ENCODE data around the gene ANKRD11. TPM values are rescaled to one million over a fixed set of nuclear protein-coding genes. Genes with fewer than 3 reads are reported as not detected.
A peak's percentile ranks its signal among the peaks of the same experiment; 100 is the strongest.
"Not testable (repeated sequence)": the region's sequence is repeated elsewhere in the genome, so short reads cannot be mapped to it uniquely, and the experiment has no call there.

The ANKRD11 gene
- total RNA-seq, 1 experiment from 2014 or later, result 242 TPM

DNA sequence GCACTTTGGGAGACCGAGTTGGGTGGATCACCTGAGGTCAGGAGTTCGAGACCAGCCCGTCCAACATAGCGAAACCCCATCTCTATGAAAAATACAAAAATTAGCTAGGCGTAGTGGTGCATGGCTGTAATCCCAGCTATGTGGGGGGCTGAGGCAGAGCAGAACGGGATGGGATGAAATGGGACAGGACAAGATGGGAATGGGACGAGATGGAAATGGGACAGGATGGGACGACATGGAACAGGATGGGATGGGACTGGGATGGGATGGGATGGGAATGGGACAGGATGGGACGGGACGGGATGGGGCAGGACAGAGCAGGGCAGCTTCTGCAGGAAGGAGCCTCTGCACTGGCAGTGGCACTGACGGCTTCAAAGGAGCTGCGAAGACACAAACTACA is 106.1 kb downstream of the ANKRD11 start:
- CTCF ChIA-PET, result interaction anchor here (1.1 to 2.5 kb wide), 3 partner anchors 11 to 125 kb away, joined by 3 to 9 read pairs (median 3); no protein-coding TSS in a partner anchor
- H3K27me3 Mint-ChIP-seq (ENCODE audit: unreplicated experiment), result no peaks in the 10 kb centered on the region
- intact Hi-C loops (cut with micrococcal nuclease; ENCODE audit: unreplicated experiment), result no loop called here
- H3K36me3 Mint-ChIP-seq (ENCODE audit: insufficient read depth, unreplicated experiment), result peaks cover 73% of the 10 kb centered on the region
- peak overlapping the region; percentile 22 for H3K27ac Mint-ChIP-seq (ENCODE audit: unreplicated experiment)
- no peaks in the 10 kb centered on the region for H3K9me3 Mint-ChIP-seq (ENCODE audit: low read depth, unreplicated experiment)
- no peak for DNase-seq
- TF ChIP-seq, protein P1, sequence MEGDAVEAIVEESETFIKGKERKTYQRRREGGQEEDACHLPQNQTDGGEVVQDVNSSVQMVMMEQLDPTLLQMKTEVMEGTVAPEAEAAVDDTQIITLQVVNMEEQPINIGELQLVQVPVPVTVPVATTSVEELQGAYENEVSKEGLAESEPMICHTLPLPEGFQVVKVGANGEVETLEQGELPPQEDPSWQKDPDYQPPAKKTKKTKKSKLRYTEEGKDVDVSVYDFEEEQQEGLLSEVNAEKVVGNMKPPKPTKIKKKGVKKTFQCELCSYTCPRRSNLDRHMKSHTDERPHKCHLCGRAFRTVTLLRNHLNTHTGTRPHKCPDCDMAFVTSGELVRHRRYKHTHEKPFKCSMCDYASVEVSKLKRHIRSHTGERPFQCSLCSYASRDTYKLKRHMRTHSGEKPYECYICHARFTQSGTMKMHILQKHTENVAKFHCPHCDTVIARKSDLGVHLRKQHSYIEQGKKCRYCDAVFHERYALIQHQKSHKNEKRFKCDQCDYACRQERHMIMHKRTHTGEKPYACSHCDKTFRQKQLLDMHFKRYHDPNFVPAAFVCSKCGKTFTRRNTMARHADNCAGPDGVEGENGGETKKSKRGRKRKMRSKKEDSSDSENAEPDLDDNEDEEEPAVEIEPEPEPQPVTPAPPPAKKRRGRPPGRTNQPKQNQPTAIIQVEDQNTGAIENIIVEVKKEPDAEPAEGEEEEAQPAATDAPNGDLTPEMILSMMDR (IDR thresholded peaks at IDR 0.05; ENCODE audit: unreplicated experiment), result no peak
- H3K4me3 Mint-ChIP-seq (ENCODE audit: low read depth, unreplicated experiment), result peak overlapping the region; percentile 43
- BruUV-seq (replicated peaks), result no TSS peak
- peaks cover 79% of the 10 kb centered on the region for H3K4me1 Mint-ChIP-seq (ENCODE audit: low read depth, unreplicated experiment)

DNA sequence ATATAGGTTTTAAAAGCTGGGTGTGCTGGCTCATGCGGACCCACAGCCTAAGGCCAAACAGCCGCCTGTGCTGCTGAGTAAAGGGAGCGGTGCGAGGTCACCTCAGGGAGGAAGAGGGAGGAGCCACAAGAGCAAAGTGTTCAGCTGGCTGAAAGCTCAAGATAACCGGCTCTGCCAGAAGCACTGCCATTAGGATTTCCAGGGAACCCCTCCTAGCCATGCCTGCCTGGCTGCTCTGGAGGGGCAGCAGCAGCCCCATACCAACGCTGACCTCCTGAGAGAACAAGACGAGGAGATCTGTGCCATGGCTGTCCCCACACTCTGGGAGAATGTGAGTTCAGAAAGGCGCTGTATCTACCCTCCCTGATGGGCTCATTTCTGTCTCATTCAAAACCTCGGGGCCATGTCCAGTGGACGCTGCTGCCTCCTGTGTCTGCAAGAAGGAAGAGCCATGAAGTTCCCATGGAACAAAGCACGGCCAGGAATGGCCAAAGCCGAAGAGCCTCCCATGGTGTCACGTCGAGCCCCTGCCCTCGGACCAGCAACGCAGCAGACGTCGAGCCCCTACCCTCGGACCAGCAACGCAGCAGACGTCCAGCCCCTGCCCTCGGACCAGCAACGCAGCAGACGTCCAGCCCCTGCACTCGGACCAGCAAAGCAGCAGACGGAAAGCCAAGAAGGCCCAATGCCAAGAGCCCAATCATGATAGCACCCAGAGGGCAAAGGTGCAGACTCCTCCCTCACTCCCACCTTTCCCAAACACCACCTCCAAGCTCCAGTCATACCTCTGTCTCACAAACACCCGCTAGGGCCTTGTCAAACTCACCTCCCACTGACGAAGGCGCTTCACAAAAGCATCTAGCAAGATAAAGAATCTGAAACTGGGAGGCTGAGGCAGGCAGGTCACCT is 107.0 kb downstream of the ANKRD11 start:
- H3K4me1 Mint-ChIP-seq (ENCODE audit: low read depth, unreplicated experiment), result peaks cover 74% of the 10 kb centered on the region
- intact Hi-C loops (cut with micrococcal nuclease; ENCODE audit: unreplicated experiment), result no loop called here

DNA sequence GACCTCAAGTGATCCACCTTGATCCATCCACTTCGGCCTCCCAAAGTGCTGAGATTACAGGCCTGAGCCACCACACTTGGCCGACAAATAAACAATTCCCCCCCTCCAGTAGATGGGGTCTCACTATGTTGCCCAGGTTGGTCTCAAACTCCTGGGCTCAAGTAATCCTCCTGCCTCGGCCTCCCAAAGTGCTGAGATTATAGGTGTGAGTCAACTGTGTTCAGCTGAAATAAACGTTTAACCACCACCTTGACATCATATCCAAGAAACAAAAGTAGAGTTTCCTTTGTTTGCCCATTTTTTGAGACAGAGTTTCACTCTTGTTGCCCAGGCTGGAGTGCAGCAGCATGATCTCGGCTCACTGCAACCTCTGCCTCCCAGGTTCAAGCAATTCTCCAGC is 107.8 kb downstream of the ANKRD11 start:
- H3K9me3 Mint-ChIP-seq (ENCODE audit: low read depth, unreplicated experiment); BruUV-seq (replicated peaks); intact Hi-C loops (cut with micrococcal nuclease; ENCODE audit: unreplicated experiment); DNase-seq; H3K27me3 Mint-ChIP-seq (ENCODE audit: unreplicated experiment): not testable (repeated sequence)
- CTCF ChIA-PET, result interaction anchor here (0.8 to 2.5 kb wide), 6 partner anchors 9 to 126 kb away, joined by 3 to 9 read pairs (median 4); no protein-coding TSS in a partner anchor
- Mint-ChIP-seq H3K36me3 (ENCODE audit: insufficient read depth, unreplicated experiment) (peaks cover 61% of the 10 kb centered on the region), H3K4me3 (ENCODE audit: low read depth, unreplicated experiment) (peak overlapping the region; percentile 43), H3K4me1 (ENCODE audit: low read depth, unreplicated experiment) (peaks cover 74% of the 10 kb centered on the region), H3K27ac (ENCODE audit: unreplicated experiment) (peak overlapping the region; percentile 22)

More for the DNA sequence above, 107.0 kb downstream of the ANKRD11 start:
- Mint-ChIP-seq H3K27ac (ENCODE audit: unreplicated experiment) (peak overlapping the region; percentile 22), H3K36me3 (ENCODE audit: insufficient read depth, unreplicated experiment) (peaks cover 66% of the 10 kb centered on the region), H3K27me3 (ENCODE audit: unreplicated experiment) (no peaks in the 10 kb centered on the region), H3K4me3 (ENCODE audit: low read depth, unreplicated experiment) (peak overlapping the region; percentile 43), H3K9me3 (ENCODE audit: low read depth, unreplicated experiment) (no peaks in the 10 kb centered on the region)
- CTCF ChIA-PET, result interaction anchor here (0.8 to 2.5 kb wide), 7 partner anchors 10 to 126 kb away, joined by 3 to 9 read pairs (median 4); no protein-coding TSS in a partner anchor
- TF ChIP-seq, protein P1 (IDR thresholded peaks at IDR 0.05; ENCODE audit: unreplicated experiment), result no peak
- no TSS peak for BruUV-seq (replicated peaks)
- peak; percentile 74 for DNase-seq

DNA sequence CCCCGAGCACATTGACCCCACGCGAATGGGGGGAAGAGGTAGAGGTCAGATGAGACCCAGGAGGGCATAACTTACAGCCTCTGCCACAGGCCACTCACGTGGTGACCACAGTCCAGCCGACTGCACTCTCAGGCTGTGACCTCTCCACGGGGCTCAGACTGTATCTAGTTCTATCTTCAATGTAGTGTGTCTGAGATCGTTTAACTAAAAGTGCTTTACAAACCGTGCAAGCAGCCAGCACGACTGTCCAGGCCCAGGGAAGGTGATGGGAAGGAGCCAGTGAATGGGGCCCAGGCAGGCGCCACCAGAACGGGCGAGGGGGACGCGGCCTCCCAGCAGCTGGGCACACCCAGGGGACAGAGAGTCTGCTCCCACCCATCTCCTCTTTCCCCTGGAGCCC is 108.6 kb downstream of the ANKRD11 start:
- peaks cover 4% of the 10 kb centered on the region for H3K9me3 Mint-ChIP-seq (ENCODE audit: low read depth, unreplicated experiment)
- CTCF ChIA-PET, result no interaction called here

More for the DNA sequence above, 108.6 kb downstream of the ANKRD11 start:
- H3K27ac Mint-ChIP-seq (ENCODE audit: unreplicated experiment), result peak overlapping the region; percentile 37
- TF ChIP-seq, protein P1 (IDR thresholded peaks at IDR 0.05; ENCODE audit: unreplicated experiment), result no peak
- peaks cover 77% of the 10 kb centered on the region for H3K4me1 Mint-ChIP-seq (ENCODE audit: low read depth, unreplicated experiment)
- H3K4me3 Mint-ChIP-seq (ENCODE audit: low read depth, unreplicated experiment), result no peak overlapping the region
- DNase-seq, result no peak
- peaks cover 58% of the 10 kb centered on the region for H3K36me3 Mint-ChIP-seq (ENCODE audit: insufficient read depth, unreplicated experiment)
- no TSS peak for BruUV-seq (replicated peaks)
- no peaks in the 10 kb centered on the region for H3K27me3 Mint-ChIP-seq (ENCODE audit: unreplicated experiment)
- intact Hi-C loops (cut with micrococcal nuclease; ENCODE audit: unreplicated experiment), result no loop called here

Data from Calu3 (cell line).